Cardiac septum (tissue), 1 donor: ENCODE results near the gene LMO1. TPM values are rescaled to one million over a fixed set of nuclear protein-coding genes. Genes with fewer than 3 reads are reported as not detected.

Experiments used
- DNase-seq: peaks from one replicate; pipeline ENCODE4 v3.0.0-alpha.2; 2020; ENCODE audit warnings: low spot score
- intact Hi-C: fragments of 100-400 bp; cut with DNase I; formaldehyde crosslinking; loops from one replicate; pipeline ENCODE4 v1.14.0; 2022
- long read RNA-seq: library from polyadenylated mRNA; unstranded; transcript quantifications from one replicate; pipeline ENCODE4 v2.0.0, GENCODE V29; 2021
- total RNA-seq: library from RNA; stranded (reverse); fragmentation: NEBNext Ultra II Directional; extraction: Animal tissue kit (Norgen Biotek cat#: 25700); gene quantifications from one replicate; pipeline ENCODE4 v1.2.1, GENCODE V29; 2021
- donor health status: DM: no; HTN: no; CAD: no.

Gene LMO1
- 0.46 TPM for total RNA-seq
- long read RNA-seq, partial matches to known transcripts: 0 of 2 reads
- long read RNA-seq, other reads (novel, unspliced or antisense): 2 of 2 reads

- DNase-seq: peak; percentile 82
- intact Hi-C loops: loop anchor here (2.0 kb wide), 1 partner anchor 39 kb away; no protein-coding TSS in a partner anchor
These were observed at the start of gene LMO1 for GRCh38 chr11:8263769-8264410. Gene LMO1, minus strand, starts transcription at chr11:8263878. Its CDS starts 516 bp downstream, at chr11:8263362.

GRCh38 chr11:8312986-8313385 is 49.3 kb upstream of the LMO1 start:
- no peak for DNase-seq
- intact Hi-C loops: loop anchor here (10.0 kb wide), 1 partner anchor 88 kb away; no protein-coding TSS in a partner anchor

GRCh38 chr11:8311366-8311765 is 47.7 kb upstream of the LMO1 start:
- intact Hi-C loops: loop anchor here (10.0 kb wide), 1 partner anchor 87 kb away; no protein-coding TSS in a partner anchor
- no peak for DNase-seq

GRCh38 chr11:8310743-8311298 is 47.1 kb upstream of the LMO1 start:
- DNase-seq: peak; percentile 43
- intact Hi-C loops: loop anchor here (10.0 kb wide), 1 partner anchor 86 kb away; no protein-coding TSS in a partner anchor

- intact Hi-C loops: loop anchor here (10.0 kb wide), 1 partner anchor 85 kb away; no protein-coding TSS in a partner anchor
- peak; percentile 38 for DNase-seq
These were observed 46.2 kb upstream of the LMO1 start for GRCh38 chr11:8309862-8310261.

GRCh38 chr11:8309311-8309710 is 45.6 kb upstream of the LMO1 start:
- intact Hi-C loops: no loop called here
- peak; percentile 39 for DNase-seq

GRCh38 chr11:8307601-8308000 is 43.9 kb upstream of the LMO1 start:
- peak; percentile 41 for DNase-seq
- intact Hi-C loops: no loop called here

GRCh38 chr11:8301622-8302021 is 37.9 kb upstream of the LMO1 start:
- DNase-seq: no peak
- intact Hi-C loops: no loop called here

- DNase-seq: peak; percentile 31
- intact Hi-C loops: no loop called here
These were observed 35.4 kb upstream of the LMO1 start for GRCh38 chr11:8298801-8299786.

- peak; percentile 56 for DNase-seq
- intact Hi-C loops: no loop called here
These were observed 34.2 kb upstream of the LMO1 start for GRCh38 chr11:8297781-8298440.

- DNase-seq: peak; percentile 69
- intact Hi-C loops: no loop called here
These were observed 33.2 kb upstream of the LMO1 start for GRCh38 chr11:8296872-8297271.

GRCh38 chr11:8296038-8296649 is 32.5 kb upstream of the LMO1 start:
- intact Hi-C loops: no loop called here
- DNase-seq: no peak

- intact Hi-C loops: no loop called here
- DNase-seq: no peak
These were observed 30.7 kb upstream of the LMO1 start for GRCh38 chr11:8294251-8294935.

- DNase-seq: no peak
- intact Hi-C loops: no loop called here
These were observed 29.5 kb upstream of the LMO1 start for GRCh38 chr11:8293171-8293570.

GRCh38 chr11:8292351-8292750 is 28.7 kb upstream of the LMO1 start:
- no peak for DNase-seq
- intact Hi-C loops: no loop called here

GRCh38 chr11:8291421-8292350 is 28.0 kb upstream of the LMO1 start:
- intact Hi-C loops: no loop called here
- DNase-seq: no peak

GRCh38 chr11:8290081-8290810 is 26.6 kb upstream of the LMO1 start:
- intact Hi-C loops: no loop called here
- no peak for DNase-seq
